HCT116 (cell line): Measurements from ENCODE around the gene SLC25A21. TPM values are rescaled to one million over a fixed set of nuclear protein-coding genes. Genes with fewer than 3 reads are reported as not detected.
"Not testable (repeated sequence)": the region's sequence is repeated elsewhere in the genome, so short reads cannot be mapped to it uniquely, and the experiment has no call there.

Experiments
- ATAC-seq: fragments of 200-7000 bp; cut with Tn5 transposase; 2 replicates; pipeline ENCODE4 v1.9.1; 2020; ENCODE audit warnings: mild to moderate bottlenecking, moderate library complexity
- BruUV-seq: library from RNA; stranded (reverse); fragments of 400-500 nt; replicated peaks from 2 replicates; lab custom pipeline; 2021; lab: Mats Ljungman, UMichigan
- CTCF ChIA-PET: fragments of 300-600 bp; sonication (Branson Sonifier 250); formaldehyde crosslinking; loops from one replicate; lab custom pipeline; 2021; ENCODE audit warnings: antibody characterized with exemption; lab: Charles Lee
- POLR2A ChIA-PET: fragments of 300-600, 350-600 bp; sonication (Branson Sonifier 250); formaldehyde crosslinking; loops from one replicate; lab custom pipeline; 2021; ENCODE audit warnings: antibody characterized with exemption; lab: Charles Lee
- RAD21 ChIA-PET, 2 experiments: fragments of 300-600 bp; sonication (Branson Sonifier 250); formaldehyde crosslinking; loops; one replicate each; lab custom pipeline; 2023; ENCODE audit warnings: low total read pairs in 2 of 2; ENCODE audit not compliant: uncharacterized antibody in 2 of 2, unreplicated experiment in 2 of 2, low non-redundant PET in 1 of 2; lab: Charles Lee
- DNase-seq: peaks from one replicate; pipeline ENCODE4 v3.0.0-alpha.2; 2010; ENCODE audit warnings: low read depth, low spot score
- H2AFZ ChIP-seq: fragments of 200-600 bp; shearing (Covaris generic), sonication (generic); 2 replicates; pipeline ENCODE4 v1.6.1; 2017; ENCODE audit warnings: low read depth, mixed run types, mixed read lengths, antibody characterized with exemption, low read length; ENCODE audit not compliant: poor library complexity, severe bottlenecking
- H3K27ac ChIP-seq: 2 replicates; pipeline ENCODE4 v1.5.1; 2012; ENCODE audit warnings: low read depth, low read length
- H3K27me3 ChIP-seq: fragments of 200-600 bp; sonication (generic); 2 replicates; pipeline ENCODE4 v1.6.1; 2016; ENCODE audit warnings: mixed run types, low read length, mixed read lengths; ENCODE audit not compliant: insufficient read depth
- H3K36me3 ChIP-seq, 2 experiments: fragments of 200-500 bp in 1 of 2; fragments of 200-600 bp in 1 of 2; sonication (Bioruptor generic) in 1 of 2; sonication (generic) in 1 of 2; 2 replicates each; pipeline versions ENCODE4 v1.5.1 to v1.6.1; 2014 to 2016; ENCODE audit warnings: low read length in 2 of 2, inconsistent platforms in 1 of 2, mixed read lengths in 1 of 2, mixed run types in 1 of 2; ENCODE audit not compliant: insufficient read depth in 2 of 2, control insufficient read depth in 1 of 2
- H3K4me1 ChIP-seq, 2 experiments: fragments of 200-600 bp in 1 of 2; sonication (generic) in 1 of 2; 2 replicates each; pipeline versions ENCODE4 v1.5.1 to v1.6.1; 2012 to 2017; ENCODE audit warnings: low read length in 2 of 2, inconsistent platforms in 1 of 2, mild to moderate bottlenecking in 1 of 2, mixed read lengths in 1 of 2, mixed run types in 1 of 2, moderate library complexity in 1 of 2; ENCODE audit not compliant: insufficient read depth in 2 of 2, control insufficient read depth in 1 of 2
- H3K4me2 ChIP-seq: fragments of 200-600 bp; sonication (generic); 2 replicates; pipeline ENCODE4 v1.6.1; 2017; ENCODE audit warnings: mixed run types, low read length, mixed read lengths
- H3K4me3 ChIP-seq, 2 experiments: fragments of 200-600 bp in 1 of 2; sonication (generic) in 1 of 2; replicated peaks in 1 of 2; 2 replicates each; pipeline ENCODE4 v1.5.1; 2011 to 2016; ENCODE audit warnings: low read length in 2 of 2, control low read depth in 1 of 2, low read depth in 1 of 2, mild to moderate bottlenecking in 1 of 2, mixed read lengths in 1 of 2, mixed run types in 1 of 2
- H3K79me2 ChIP-seq: fragments of 200-600 bp; sonication (generic); 2 replicates; pipeline ENCODE4 v1.6.1; 2017; ENCODE audit warnings: mild to moderate bottlenecking, mixed run types, low read length, moderate library complexity, mixed read lengths; ENCODE audit not compliant: insufficient read depth
- H3K9ac ChIP-seq: fragments of 200-600 bp; sonication (generic); 2 replicates; pipeline ENCODE4 v1.6.1; 2016; ENCODE audit warnings: low read length, mixed read lengths
- H3K9me2 ChIP-seq: fragments of 200-600 bp; sonication (generic), shearing (Covaris generic); 2 replicates; pipeline ENCODE4 v1.6.1; 2017; ENCODE audit warnings: mixed run types, mild to moderate bottlenecking, moderate library complexity; ENCODE audit not compliant: insufficient read depth
- H3K9me3 ChIP-seq, 2 experiments: fragments of 200-500 bp in 1 of 2; fragments of 200-600 bp in 1 of 2; sonication (Bioruptor generic) in 1 of 2; sonication (generic) in 1 of 2; 2 replicates each; pipeline ENCODE4 v1.6.1; 2014 to 2017; ENCODE audit warnings: low read length in 2 of 2, mixed read lengths in 2 of 2, inconsistent platforms in 1 of 2, low read depth in 1 of 2, mild to moderate bottlenecking in 1 of 2, mixed run types in 1 of 2, moderate library complexity in 1 of 2; ENCODE audit not compliant: control insufficient read depth in 1 of 2, insufficient read depth in 1 of 2
- H4K20me1 ChIP-seq: fragments of 200-600 bp; sonication (generic), shearing (Covaris generic); 2 replicates; pipeline ENCODE4 v1.6.1; 2017; ENCODE audit warnings: mixed run types, mild to moderate bottlenecking, moderate library complexity; ENCODE audit not compliant: insufficient read depth
- CBX3 ChIP-seq: IDR thresholded peaks from 2 replicates; pipeline ENCODE4 v1.6.1; 2012; ENCODE audit warnings: low read depth
- CEBPB ChIP-seq: IDR thresholded peaks from 2 replicates; pipeline ENCODE4 v1.6.1; 2012; ENCODE audit warnings: low read depth
- FOSL1 ChIP-seq: IDR thresholded peaks from 2 replicates; pipeline ENCODE4 v1.6.1; 2012; ENCODE audit warnings: low read depth
- JUND ChIP-seq: IDR thresholded peaks from 2 replicates; pipeline ENCODE4 v1.6.1; 2012
- POLR2AphosphoS5 ChIP-seq: IDR thresholded peaks from 2 replicates; pipeline ENCODE4 v1.6.1; 2011; ENCODE audit warnings: mild to moderate bottlenecking, low read depth, low read length, moderate library complexity
- SP1 ChIP-seq: IDR thresholded peaks from 2 replicates; pipeline ENCODE4 v1.6.1; 2012; ENCODE audit warnings: low read depth
- intact Hi-C: fragments of 100-400 bp; cut with micrococcal nuclease; formaldehyde crosslinking; loops from 2 replicates; pipeline ENCODE4 v1.10.0; 2022
- total RNA-seq: library from RNA; stranded (reverse); gene quantifications from one replicate; pipeline ENCODE4 v1.2.1, GENCODE V29; 2021; ENCODE audit not compliant: unreplicated experiment

The SLC25A21 gene
- total RNA-seq, 1 experiment from 2014 or later: 3.5 TPM

GRCh38 chr14:36981832-36982529 lies 190.4 kb downstream of the SLC25A21 start:
- no peaks in the 10 kb centered on the region for H4K20me1 ChIP-seq
- no peaks in the 10 kb centered on the region for H3K9me2 ChIP-seq
- no TSS peak for BruUV-seq
- H2AFZ ChIP-seq: peak overlapping the region; percentile 49
- H3K4me3 ChIP-seq: no peak overlapping the region
- no peaks in the 10 kb centered on the region for H3K27me3 ChIP-seq
- DNase-seq (no peak), ATAC-seq (no peak)
- no peak overlapping the region for H3K9ac ChIP-seq
- no peaks in the 10 kb centered on the region for H3K9me3 ChIP-seq
- peak overlapping the region; percentile 17; the same call in 1 of the 2 replicates for H3K27ac ChIP-seq
- TF ChIP-seq JUND (peak; percentile 70), SP1 (peak; percentile 46; the same call in 1 of the 2 replicates), POLR2AphosphoS5 (no peak), CEBPB (peak; percentile 45), FOSL1 (peak; percentile 81), CBX3 (no peak)
- H3K4me2 ChIP-seq: peak overlapping the region; percentile 52
- CTCF ChIA-PET: no interaction called here
- intact Hi-C loops: no loop called here
- peaks cover 5 to 17% of the 10 kb centered on the region in 2 experiments; a peak in 3 of 4 replicates for H3K4me1 ChIP-seq
- POLR2A ChIA-PET: no interaction called here
- RAD21 ChIA-PET: no interaction called here
- H3K36me3 ChIP-seq: no peaks in the 10 kb centered on the region
- no peaks in the 10 kb centered on the region for H3K79me2 ChIP-seq

DNA sequence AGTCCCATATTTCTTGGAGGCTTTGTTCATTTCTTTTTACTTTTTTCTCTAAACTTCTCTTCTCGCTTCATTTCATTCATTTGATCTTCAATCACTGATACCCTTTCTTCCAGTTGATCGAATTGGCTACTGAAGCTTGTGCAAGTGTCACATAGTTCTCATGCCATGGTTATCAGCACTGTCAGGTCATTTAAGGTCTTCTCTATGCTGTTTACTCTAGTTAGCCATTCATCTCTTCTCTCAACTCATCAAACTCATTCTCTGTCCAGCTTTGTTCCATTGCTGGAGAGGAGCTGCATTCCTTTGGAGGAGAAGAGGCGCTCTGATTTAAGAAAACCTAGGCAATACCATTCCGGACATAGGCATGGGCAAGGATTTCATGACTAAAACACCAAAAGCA lies 192.0 kb downstream of the SLC25A21 start:
- DNase-seq, H3K9me3 ChIP-seq, H2AFZ ChIP-seq, RAD21 ChIA-PET, H3K9ac ChIP-seq, POLR2A ChIA-PET, ATAC-seq, H3K9me2 ChIP-seq, CTCF ChIA-PET, H3K4me3 ChIP-seq, H3K36me3 ChIP-seq, H3K27me3 ChIP-seq, H3K4me2 ChIP-seq, H3K79me2 ChIP-seq, intact Hi-C loops, H4K20me1 ChIP-seq, BruUV-seq, H3K27ac ChIP-seq: not testable (repeated sequence)
- peaks cover 5 to 29% of the 10 kb centered on the region in 2 experiments for H3K4me1 ChIP-seq
